DMS 273 treated with DMSO at 0.1 percent for 48 hours (cell line): ENCODE data around the gene FKTN.

Experiments used
- DNase-seq: peaks from one replicate; lab custom pipeline; 2025; lab: John Stamatoyannopoulos, UW

The FKTN gene

DNA sequence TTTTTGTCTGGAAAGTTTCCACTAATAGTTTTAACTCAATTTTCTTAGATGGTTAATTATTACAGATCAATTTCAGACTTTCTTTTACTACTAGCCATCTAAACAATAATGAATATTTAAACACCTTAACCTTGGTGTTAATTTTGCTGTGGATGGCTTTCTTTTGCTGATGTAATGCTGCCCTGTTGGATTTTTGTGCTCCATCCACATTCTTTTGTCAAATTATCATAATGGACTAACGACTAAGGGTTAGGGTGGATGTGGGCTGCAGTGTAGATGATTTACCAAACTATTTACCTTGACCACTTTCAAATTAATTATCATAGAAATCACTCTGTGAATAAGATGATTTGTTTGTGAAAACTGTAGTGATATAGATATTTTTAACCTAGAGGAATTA, 120.8 kb downstream of the FKTN start:
- no peak for DNase-seq

DNA sequence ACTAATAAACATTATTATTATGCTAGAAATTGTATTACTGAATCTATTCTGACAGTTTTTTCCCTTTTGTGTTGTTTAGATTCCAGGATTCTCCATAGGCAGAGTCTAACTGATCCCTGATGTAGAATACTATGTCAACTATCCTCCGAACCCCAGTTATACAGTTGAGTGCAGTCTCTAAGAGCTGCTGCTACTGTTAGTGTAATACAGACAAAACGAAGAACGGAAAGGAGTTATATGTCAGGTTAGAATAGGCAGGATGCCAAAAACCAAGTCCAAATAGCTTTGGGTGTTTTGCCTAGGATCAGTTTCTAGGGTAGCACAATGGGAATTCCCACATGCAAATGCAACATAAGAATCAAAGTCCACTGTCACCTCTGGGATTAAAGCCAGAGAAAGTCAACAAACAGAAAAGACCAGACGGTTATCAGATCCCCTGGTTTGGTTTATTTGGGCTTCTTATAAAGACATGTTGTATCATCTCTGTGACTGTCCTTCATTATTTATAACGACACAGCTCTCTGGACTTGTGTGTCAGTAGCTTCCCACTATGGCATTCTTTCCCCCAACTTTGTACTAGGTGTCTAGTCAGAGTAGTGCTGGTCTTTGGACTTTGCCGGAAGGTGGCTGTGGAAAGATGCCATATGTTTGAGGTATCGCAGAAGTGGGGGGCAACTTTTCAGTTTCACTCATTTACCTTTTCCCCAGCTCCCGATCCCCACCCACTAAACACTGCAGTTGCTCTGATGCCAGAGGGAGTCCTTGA, 121.5 kb downstream of the FKTN start:
- DNase-seq = no peak

GRCh38 chr9:105681313-105681712, 123.4 kb downstream of the FKTN start:
- DNase-seq = no peak

- no peak for DNase-seq
Measured at GRCh38 chr9:105681724-105682123, 123.8 kb downstream of the FKTN start.

GRCh38 chr9:105683688-105684275, 125.9 kb downstream of the FKTN start:
- DNase-seq = no peak

GRCh38 chr9:105686936-105687335, 129.0 kb downstream of the FKTN start:
- no peak for DNase-seq
